GM19324 (cell line): ENCODE results near the gene LAMB1.
"Not testable (repeated sequence)": the region's sequence is repeated elsewhere in the genome, so short reads cannot be mapped to it uniquely, and the experiment has no call there.

Source experiments
- ATAC-seq: cut with Tn5 transposase; IDR thresholded peaks from one replicate; pipeline ENCODE4 v1.9.1; 2021; ENCODE audit warnings: mild to moderate bottlenecking, moderate library complexity; ENCODE audit not compliant: unreplicated experiment, low FRiP score

Gene LAMB1

DNA sequence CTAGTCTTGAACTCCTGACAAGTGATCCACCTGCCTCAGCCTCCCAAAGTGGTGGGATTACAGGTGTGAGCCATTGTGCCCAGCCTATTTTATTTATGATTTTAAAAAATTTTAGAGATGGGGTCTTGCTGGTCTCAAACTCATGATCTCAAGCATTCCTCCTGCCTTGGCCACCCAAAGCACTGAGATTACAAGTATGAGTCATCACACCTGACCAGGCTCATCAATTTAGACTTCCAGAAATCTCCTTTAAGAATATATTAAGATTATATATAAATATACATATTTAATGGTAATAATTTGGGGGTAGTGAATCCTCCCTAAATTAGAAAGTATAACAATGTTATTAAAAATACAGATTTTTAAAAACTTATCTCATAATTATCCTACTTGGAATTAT is 29.1 kb downstream of the LAMB1 start:
- no peak for ATAC-seq

DNA sequence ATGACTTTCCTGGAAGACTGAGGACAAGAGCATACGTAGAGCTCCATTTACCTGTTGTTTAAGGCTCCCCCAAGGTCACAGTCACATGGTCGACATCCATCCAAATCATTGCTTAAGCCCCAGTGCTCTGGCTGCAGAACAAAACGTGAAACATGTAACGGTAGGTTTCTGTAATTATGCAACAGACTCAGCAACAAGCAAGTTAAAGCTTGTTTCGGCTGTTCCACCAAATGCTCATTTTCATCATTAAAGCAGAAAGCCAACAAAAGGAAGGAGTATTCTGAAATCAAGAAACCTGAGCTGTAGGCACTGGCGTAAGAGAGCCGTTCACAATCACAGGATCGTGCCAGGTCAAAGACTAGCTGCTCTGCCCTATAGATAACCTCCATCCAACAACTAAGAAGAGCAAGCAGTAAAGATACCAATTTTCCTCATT is 30.0 kb downstream of the LAMB1 start:
- no peak for ATAC-seq

DNA sequence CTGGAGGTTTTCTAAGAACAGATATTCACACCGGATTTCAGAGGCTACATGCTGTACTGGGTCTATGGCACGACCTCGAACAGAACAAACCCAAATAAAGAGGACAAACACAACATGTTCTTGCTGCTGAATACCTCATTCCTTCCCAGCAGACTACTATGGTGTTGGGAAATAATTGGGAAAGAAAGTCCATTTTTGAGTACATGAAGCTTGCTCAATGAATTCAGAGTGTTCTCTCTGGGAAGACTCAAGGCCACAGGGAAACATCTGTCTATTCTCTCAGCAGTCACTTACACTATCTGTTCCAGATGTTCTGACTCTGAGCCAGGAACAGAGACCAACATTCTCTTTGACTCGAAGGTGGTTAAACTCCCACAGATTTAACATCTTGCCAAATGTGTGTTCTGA is 30.9 kb downstream of the LAMB1 start:
- no peak for ATAC-seq

DNA sequence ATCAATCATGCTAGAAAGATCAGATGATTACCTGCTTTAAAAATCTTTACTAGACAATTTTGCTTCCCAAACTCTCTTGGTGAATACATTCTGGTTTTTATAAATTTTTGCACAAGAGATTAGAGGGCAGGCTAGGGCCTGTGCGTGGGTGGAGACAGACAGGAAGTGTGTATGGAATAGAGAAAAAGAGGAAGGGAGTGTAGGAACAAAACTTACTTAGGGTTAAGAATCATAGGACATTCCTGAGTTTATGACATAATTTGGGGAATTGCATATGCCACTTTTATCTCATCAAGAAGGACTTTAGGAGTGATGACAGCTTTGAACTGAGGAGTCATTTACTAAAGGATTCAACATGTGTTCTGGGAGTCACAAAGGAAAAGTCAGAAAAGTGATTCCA is 31.3 kb downstream of the LAMB1 start:
- no peak for ATAC-seq

DNA sequence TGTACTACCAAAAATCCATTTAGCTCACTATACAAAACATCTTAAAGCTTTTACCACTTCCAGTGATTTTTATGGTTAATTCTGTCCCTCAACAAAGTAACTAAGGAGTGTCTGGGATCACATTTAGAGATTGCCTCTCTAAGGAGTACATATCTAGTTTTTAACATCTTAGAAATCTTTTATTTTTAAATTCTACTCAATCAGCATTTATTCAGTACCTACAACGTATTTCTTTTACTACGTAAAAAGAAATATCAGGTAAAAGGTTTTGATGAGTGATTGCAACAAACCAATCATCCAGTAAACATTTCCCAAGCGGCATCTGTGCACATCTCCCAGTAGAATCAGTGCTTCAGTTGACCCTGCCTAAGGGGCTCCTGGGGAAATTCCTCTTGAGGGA is 31.9 kb downstream of the LAMB1 start:
- ATAC-seq = no peak

DNA sequence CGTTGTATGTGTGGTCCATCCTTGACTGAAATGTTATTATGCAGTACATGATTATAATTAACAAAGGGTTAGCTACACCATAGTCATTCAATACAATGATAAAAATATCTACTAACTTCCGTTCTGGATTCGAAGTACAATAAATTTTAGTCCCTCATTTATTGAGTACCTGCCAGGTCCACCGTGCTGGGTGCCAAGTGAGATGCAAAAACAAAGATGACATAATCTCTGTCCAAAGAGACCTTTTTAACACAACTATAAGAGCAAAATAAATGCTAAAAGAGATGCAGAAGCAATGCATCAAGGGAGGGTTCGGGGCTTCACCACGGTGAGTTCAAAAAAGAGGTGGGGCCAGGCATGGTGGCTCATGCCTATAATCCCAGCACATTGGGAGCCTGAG is 33.1 kb downstream of the LAMB1 start:
- no peak for ATAC-seq

DNA sequence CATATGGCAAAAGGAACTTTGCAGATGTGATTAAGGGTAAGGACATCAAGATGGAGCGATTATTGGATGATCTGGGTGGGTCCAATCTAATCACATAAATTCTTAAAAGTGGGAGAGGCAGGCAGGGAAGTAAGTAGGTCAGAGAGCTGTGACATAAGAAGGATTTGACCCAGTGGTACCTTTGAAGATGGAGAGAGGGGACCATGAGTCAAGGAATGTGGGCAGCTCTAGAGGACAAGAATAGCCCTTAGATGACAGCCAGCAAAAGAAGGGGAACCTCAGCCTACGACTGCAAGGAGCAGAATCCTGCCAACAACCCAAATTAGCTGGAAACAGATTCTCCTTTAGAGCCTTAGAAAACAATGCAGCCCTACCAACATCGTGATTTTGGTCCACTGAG is 34.5 kb downstream of the LAMB1 start:
- ATAC-seq = no peak

DNA sequence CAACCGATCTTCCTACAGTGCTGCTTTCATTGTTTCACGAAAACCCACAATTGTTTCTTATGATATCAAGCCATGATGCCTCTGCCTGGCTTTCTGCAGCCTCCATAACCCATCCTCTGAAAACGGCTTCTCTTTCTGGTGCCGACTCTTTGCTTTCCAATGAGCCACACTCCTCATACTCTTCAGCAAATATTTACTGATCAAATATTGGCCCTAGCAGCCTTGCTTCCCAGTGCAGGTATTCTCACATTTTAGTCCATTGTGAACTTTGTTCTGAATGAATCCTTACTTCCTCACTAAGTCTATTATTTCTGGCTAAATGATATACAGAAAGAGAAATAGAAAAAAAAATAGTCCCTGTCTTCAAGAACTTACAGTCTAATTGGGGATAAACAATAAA is 35.5 kb downstream of the LAMB1 start:
- no peak for ATAC-seq

DNA sequence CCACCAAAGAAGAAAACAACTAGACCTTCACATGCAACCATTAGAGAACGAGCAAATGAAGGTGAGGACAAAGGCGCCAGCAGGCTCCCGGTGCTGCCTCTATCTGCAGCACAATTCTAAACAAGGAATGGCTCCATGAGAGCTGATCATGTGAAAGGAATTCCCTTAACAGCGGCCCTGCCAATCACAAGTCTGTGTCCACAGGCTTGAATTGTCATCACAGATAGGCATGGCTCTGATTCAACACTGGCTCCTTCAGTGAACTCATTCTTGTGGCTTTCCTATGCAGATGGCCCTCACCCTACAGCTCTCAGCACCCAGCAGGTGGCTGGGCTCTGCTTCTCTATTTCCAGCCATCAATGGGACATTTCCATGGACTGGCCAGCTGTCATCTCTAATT is 36.2 kb downstream of the LAMB1 start:
- ATAC-seq = no peak

DNA sequence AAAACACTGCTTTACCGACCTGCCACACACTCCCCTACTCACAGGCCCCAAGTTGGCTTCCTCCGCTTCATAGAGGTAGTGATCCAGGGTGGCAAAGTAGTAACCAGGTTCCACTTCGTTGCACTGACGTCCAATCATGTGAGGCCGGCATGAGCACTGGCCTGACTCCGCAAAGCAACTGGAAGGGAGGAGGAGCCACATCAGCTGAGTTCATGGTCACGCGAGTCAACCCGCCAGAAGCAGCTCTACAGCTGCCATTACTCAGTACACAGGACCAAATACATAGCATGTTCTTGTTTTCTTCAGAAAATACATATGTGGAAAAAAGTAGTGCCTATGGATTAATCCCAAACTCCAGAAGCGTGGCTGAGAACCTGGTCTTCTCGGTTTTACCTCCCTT is 38.5 kb downstream of the LAMB1 start:
- ATAC-seq = no peak

DNA sequence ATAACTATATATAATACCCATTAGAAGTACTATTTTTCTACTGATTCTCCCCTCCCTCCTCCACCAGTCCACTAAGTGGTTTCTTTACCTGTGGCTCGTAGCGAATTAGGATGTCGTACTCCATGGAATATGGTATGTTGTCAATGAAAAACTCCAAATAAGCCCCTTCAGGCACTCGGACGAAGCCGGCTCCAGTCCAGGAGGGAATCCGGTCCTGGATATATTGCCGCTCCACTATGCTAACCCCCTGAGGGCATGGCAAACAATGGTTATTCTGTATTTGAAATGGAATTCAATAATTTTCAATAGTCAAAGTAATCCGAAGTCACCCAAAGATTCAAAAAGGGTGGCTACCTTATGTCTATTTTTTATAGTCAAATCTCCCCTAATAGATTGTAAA is 40.1 kb downstream of the LAMB1 start:
- no peak for ATAC-seq

DNA sequence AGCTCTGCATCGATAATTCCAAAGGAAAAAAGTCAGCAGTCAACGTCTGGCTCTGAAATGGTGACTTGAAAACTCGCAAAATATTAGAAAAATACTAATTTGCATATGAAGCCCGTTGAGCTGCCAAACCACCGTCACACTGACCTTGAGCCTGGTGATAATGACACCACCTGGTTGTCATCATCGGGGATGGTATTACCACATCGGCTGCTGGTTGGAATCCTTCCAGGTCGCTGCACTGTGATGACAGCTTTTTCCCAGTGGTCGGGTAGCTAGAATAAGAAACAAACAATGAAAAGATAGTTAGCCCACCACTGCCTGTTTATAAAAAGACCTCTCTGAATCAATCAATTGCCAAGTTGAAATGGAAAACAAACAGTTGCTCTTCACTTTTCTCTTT is 41.6 kb downstream of the LAMB1 start:
- no peak for ATAC-seq

DNA sequence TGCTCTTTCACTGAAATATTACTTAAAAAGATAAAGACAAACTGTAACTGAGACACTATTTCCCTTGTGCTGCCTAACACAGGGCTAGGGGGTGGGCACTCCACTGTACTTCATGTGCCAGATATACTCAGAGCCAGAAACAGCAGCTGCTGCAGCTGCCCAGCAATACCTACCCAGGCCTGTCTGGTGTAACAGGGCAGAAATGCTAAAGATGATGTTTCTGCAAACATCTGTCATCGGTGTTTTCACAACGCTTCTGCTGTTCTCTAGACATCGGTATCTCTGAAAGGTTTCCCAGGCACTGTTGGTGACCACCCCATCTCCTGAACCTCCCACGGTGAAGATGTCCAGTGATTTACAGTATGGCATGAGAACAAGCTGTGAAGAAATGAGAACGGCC is 42.7 kb downstream of the LAMB1 start:
- no peak for ATAC-seq

DNA sequence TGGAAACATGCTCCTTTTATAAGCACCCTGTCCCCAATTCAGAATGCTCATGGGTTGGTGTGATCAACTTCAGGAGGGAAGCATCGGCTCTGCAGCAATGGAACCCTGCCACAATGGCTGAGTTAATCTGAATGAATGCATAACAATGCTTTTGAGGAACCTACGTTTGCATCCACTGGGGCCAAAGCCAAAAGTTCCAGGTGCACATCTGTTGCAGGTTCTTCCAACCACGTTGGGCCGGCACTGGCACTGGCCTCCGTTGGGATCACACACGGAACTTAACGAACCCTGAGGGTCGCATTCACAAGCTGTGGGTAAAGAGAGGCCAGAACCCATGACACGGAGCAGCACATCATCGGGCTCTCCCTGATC is 43.4 kb downstream of the LAMB1 start:
- no peak for ATAC-seq

DNA sequence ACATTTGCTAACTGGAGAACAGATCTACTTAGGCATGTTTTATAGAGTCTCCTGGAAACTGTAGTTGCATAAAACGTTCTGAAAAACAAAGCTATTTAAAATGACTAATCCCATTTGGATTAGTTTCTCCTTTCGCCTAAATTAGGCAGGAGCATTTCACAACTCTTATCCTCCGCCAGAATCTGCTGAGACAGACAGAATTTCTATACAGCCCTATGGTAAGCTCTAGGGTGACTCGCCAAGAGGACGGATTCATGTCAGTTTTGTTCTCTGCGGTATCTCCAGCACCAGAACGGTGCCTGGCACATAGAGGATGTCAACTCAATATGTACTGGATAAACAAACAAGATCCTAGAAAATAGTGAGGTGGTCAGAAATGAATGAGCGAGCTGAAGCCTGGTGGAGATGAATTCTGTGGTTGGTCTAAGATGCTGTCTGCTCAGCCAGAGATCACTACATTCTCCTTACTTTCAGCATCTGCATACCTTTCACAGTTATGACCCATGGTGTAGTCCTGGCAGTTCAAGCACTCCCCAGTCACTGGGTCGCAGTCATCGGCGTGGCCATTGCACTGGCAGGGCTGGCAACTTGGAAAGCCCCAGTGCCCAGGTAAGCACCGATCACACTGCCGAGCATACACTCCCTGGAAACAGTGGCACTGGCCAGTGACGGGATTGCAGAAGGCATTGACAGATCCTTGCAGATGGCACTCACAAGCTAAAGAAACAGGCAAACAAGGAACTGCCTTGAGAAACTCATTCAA is 44.0 kb downstream of the LAMB1 start:
- ATAC-seq = no peak

DNA sequence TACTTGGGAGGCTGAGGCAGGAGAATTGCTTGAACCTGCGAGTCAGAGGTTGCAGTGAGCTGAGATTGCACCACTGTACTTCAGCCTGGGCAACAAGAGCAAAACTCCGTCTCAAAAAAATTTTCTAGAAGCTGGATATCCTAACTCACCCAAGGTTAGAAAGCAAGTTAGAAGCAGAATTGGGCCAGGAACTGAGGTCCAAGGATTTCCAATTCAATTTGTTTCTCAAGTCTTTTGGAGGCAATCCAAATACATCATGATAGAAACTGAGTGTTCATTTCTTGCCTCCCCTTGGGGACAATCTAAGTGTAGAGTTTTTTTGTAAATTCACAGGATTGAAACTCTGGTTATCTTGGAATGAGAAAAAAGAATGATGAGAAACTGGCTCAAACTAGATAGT is 45.5 kb downstream of the LAMB1 start:
- no peak for ATAC-seq

DNA sequence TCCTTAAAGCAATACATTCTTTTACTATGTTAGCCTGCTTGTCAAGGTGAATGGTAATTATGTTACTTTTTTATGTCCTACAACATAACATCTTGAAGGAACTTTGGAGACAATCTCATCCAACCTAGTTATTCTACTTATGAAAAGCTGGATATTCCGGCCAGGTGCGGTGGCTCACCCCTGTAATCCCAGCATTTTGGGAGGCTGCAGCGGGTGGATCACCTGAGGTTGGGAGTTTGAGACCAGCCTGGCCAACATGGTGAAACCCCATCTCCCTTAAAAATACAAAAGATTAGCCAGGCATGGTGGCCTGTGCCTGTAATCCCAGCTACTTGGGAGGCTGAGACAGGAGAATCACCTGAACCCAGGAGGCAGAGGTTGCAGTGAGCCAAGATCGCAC is 46.0 kb downstream of the LAMB1 start:
- ATAC-seq = not testable (repeated sequence)

DNA sequence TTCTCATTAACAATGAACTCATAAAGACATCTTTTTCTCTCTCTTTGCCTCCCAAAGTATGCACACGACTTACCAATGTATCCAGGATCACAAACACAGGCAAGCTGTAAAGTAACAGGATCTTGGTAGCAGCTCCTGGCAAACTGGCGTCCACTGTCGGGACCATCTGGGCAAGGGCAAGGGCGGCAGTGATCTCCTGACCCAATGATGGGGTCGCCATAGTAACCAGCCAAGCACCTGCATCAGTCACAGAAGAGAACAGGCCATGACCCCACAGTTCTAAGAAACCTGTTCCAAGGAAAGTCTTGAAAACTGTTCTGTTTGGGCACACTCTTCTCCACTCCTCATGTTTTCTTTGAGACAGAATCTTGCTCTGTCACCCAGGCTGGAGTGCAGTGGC is 47.6 kb downstream of the LAMB1 start:
- no peak for ATAC-seq

DNA sequence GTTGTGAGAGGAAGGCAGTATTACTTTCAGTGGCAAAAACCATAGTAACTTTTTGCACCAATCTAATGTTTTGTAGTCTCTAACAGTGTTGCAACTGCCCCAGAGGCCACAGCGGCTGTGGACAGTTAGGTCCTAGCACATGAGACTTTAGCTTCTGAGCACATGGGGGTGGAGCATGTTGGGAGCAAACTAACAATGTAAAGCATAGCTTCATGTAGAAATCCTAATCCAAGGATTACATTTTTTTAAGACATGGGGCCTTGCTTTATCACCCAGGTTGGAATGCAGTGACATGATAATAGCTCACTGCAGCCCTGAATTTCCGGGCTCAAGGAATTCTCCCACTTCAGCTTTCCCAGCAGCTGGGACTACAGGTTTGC is 49.0 kb downstream of the LAMB1 start:
- no peak for ATAC-seq

DNA sequence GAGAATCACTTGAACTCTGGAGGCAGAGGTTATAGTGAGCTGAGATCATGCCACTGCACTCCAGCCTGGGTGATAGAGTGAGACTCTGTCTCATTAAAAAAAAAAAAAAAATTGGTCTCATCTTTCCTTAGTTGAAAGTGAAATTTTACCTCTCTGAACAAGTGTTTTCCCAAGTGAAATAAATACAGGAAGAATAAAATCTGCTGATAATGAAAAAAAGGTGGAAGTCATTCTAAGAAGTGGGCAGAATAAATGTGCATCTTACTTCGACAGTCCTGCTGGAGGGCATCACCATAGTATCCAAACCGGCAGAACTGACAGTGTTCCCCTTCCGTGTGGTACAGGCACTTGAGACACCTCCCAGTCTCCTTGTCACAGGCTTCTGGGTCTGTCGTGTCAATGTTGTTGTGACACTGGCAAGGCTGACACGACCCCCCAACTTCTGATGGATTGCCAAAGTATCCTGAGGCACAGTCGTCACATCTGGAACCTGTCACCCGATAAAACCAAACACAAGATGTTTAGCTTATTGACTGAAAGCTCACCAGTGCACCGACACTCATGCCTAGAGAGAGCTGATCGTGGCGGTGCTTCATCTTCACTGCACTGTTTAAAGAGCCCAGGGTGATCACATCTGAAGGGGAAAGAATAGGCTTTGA is 49.6 kb downstream of the LAMB1 start:
- ATAC-seq = no peak

DNA sequence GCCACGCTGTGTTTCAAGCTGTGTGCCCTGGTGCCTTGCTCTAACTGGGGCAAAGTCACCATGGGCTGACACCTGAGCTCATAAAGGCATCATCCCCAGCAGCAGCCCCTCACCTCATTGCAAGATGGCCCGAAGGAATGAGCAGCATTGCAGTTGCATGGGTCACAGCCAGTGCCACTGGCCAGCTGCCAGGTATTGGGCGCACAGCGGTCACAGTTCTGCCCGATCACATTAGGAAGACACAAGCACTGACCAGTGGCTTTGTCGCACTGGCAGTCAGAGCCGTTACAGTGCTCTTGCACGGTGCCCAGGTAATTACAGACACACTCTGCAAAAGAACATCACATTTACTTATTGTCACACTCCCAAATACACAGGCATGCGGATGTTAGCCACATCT is 51.1 kb downstream of the LAMB1 start:
- ATAC-seq = no peak

DNA sequence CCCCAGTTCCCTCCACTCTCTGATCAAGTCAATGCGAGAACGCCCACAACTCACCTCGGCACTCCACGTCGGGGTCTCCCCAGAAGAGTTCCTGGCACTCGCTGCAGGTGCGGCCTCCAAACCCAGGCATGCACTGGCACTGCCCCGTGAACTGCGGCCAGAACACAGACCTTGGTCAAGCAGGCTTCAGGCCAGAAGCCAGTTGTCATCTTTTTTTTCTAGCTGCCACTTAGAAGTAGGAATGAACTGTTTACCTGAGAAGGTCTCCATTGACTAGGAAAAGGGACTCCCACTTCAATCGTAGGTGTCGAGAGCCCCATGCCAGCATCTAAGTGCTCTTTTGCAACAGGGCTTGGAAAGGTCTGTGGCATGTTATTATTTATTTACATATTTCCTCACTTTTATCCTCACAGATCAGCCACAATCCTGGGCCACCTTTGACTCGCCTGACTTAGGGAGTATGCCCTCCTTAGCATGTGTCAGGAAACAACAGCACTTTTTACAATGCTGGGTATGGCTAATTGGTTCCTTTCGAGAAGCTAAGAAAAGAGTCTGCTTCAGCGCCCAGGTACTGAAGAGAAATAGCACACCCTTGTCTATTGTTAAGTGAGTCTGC is 51.7 kb downstream of the LAMB1 start:
- no peak for ATAC-seq
